ENCODE measurements around the gene WIZ. TPM values are rescaled to one million over a fixed set of nuclear protein-coding genes. Genes with fewer than 3 reads are reported as not detected.

WIZ gene
- total and polyA plus RNA-seq, 2 of the 4 experiments (the other 2 are of a cell fraction) = 0.90 to 27.1 TPM

DNA sequence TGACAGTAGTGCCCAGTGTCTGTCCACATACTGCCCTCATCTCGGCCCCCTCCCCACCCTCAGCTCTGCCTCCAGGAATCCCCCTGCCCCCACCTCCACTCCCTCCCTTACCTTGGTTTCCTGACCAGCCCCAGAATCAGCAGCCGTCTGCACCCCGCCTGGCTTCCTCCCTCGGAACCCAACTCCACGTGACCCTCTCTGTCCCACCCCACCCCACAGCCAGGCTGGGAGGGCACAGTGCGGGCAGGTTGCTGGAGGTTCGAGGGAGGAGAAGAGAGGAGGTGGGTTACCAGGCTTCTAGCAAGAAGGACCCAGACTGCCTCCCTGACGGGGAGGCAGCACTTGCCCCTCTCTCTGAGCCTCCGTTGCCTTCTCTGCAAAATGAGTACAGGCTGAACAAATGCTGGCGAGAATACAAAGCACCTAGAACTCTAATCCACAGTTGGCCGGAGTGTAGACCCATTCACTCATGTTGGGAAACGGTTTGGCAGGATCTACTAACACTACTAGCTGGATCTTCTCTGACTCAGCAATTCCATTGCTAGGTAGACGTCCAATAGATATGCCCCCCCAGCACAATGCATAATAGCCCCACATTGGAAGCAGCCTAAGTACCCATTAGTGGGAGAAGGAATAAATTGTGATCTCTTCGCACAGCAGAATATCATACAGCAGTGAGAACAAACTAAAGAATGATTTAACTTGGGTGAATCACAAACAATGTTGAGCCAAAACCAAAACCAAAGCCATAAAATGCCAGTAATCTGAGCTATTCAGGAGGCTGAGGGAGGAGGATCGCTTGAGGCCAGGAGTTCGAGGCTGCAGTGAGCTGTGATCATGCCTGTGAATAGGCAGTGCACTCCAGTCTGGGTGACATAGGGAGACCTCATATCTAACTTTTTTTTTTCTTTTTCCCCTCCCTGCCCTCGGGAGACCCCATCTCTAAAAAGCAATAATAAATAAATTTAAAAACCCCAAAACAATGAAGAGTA lies 14.9 kb upstream of the WIZ start, which contains the start of gene RASAL3:
TSS of gene RASAL3 (minus strand) at position 151 of the 992 bp plus-strand sequence. CDS start 186 bp downstream, outside the sequence.
- H2BK20ac ChIP-seq (ENCODE audit: low read depth, low read length) = no peak within 1 kb of the TSS
- no peaks in the 10 kb centered on the region for H3K9me3 ChIP-seq (ENCODE audit: control insufficient read depth, insufficient read depth, low read length)
- H3K18ac ChIP-seq (ENCODE audit: low read depth, low read length) = no peak within 1 kb of the TSS
- peaks cover 33% of the 10 kb centered on the region for H3K27me3 ChIP-seq (ENCODE audit: control insufficient read depth, insufficient read depth, low read length)
- no peak within 1 kb of the TSS for H4K8ac ChIP-seq (ENCODE audit: low read depth in 2 of 2, low read length in 2 of 2)
- no TSS peak for BruUV-seq (replicated peaks)
- H3K4me2 ChIP-seq (ENCODE audit: low read depth, low read length) = no peak within 1 kb of the TSS
- H3K9ac ChIP-seq (ENCODE audit: low read depth, low read length) = no peak within 1 kb of the TSS
- CTCF ChIA-PET = no interaction called here
- WGBS, 2 experiments (ENCODE audit: extremely low coverage in 2 of 2, insufficient read length in 1 of 2) = no CpG with 5 or more reads among the region's 17 CpGs
- H2BK15ac ChIP-seq (ENCODE audit: low read depth, low read length) = no peak within 1 kb of the TSS
- no peak within 1 kb of the TSS for H3K14ac ChIP-seq (replicated peaks; ENCODE audit: low read depth, low read length)
- ATAC-seq (ENCODE audit: low read depth) (no peak), DNase-seq (no peak)
- no peaks in the 10 kb centered on the region for H3K79me1 ChIP-seq (ENCODE audit: low read depth in 1 of 2, low read length in 2 of 2)
- H3K4me1 ChIP-seq (ENCODE audit: control insufficient read depth, insufficient read depth, low read length) = no peaks in the 10 kb centered on the region; the same call in 1 of the 2 replicates
- TF ChIP-seq SMC3 (IDR thresholded peaks at IDR 0.05; ENCODE audit: low read depth, low read length) (no peak), MAFK (IDR thresholded peaks at IDR 0.05; ENCODE audit: low read depth, low read length) (peak; percentile 20; the same call in 1 of the 2 replicates)
- H2BK5ac ChIP-seq (ENCODE audit: low read depth, low read length, poor library complexity, severe bottlenecking) = no peak within 1 kb of the TSS
- H3K4ac ChIP-seq (ENCODE audit: low read depth, low read length) = no peak within 1 kb of the TSS
- POLR2A ChIA-PET (ENCODE audit: unreplicated experiment) = no interaction called here
- H3K9me1 ChIP-seq (ENCODE audit: insufficient read depth, low read length) = no peaks in the 10 kb centered on the region
- H3K23ac ChIP-seq (ENCODE audit: low read depth, low read length) = no peak within 1 kb of the TSS
- H3K27ac ChIP-seq (ENCODE audit: insufficient read depth, low read length) = no peak within 1 kb of the TSS
- H2AK5ac ChIP-seq (ENCODE audit: low read depth, low read length) = no peak within 1 kb of the TSS
- in situ Hi-C loops (cut with MboI; ENCODE audit: low sequenced_read_pairs) (loop anchor here (5.0 kb wide), 1 partner anchor 88 kb away; no protein-coding TSS in a partner anchor), intact Hi-C loops (cut with micrococcal nuclease) (no loop called here), dilution Hi-C loops (cut with HindIII; ENCODE audit: low sequenced_read_pairs, unreplicated experiment) (no loop called here)
- H3K36me3 ChIP-seq (ENCODE audit: control insufficient read depth, insufficient read depth, low read length) = no peaks in the 10 kb centered on the region
- peak within 1 kb of the TSS; percentile 61 for H2AFZ ChIP-seq (replicated peaks; ENCODE audit: low read length, poor library complexity)
- no peak within 1 kb of the TSS for H3K56ac ChIP-seq (ENCODE audit: extremely low read depth, insufficient read depth, low read length)
- no peak within 1 kb of the TSS for H2AK9ac ChIP-seq (replicated peaks; ENCODE audit: low read depth, low read length, poor library complexity)
- H4K91ac ChIP-seq (ENCODE audit: insufficient read depth, low read depth, low read length) = no peak within 1 kb of the TSS
- H4K5ac ChIP-seq (ENCODE audit: low read depth, low read length) = no peak within 1 kb of the TSS
- no peak within 1 kb of the TSS for H2BK120ac ChIP-seq (ENCODE audit: low read depth, low read length)
- no peak within 1 kb of the TSS for H3K4me3 ChIP-seq (ENCODE audit: insufficient read depth, low read depth, low read length)
- H4K20me1 ChIP-seq (ENCODE audit: insufficient read depth, low read length) = no peaks in the 10 kb centered on the region

All from IMR-90 (cell line).